ENCODE results near the gene IGFL4. TPM values are rescaled to one million over a fixed set of nuclear protein-coding genes. Genes with fewer than 3 reads are reported as not detected.

The IGFL4 gene
- total RNA-seq (2021; fragmentation: NEBNext Ultra II Directional; extraction: Animal tissue kit (Norgen Biotek cat#: 25700)) (0.11 TPM in 1 of 2 replicates, not detected in the other), polyA plus RNA-seq (2011; rRNA removed) (0.05 TPM in 2 replicates), polyA minus RNA-seq (2011; rRNA and poly(A)+ RNA removed) (0.13 TPM in 1 of 2 replicates, not detected in the other)
- 0.34 TPM for polyA plus RNA-seq (2011; cell fraction: cytosol; rRNA removed)
- polyA plus RNA-seq (2011; cell fraction: nucleus; rRNA removed): 0.54 TPM
- 0.28 to 0.57 TPM (median 0.37 TPM) in 4 replicates for polyA plus RNA-seq (2012, experiment 1 of 2)
- polyA plus RNA-seq (2012, experiment 2 of 2): not detected
- 0.24 TPM for polyA plus RNA-seq (2013, experiment 1 of 2)
- polyA plus RNA-seq (2013, experiment 2 of 2): 0.17 TPM
- polyA minus RNA-seq (2011; cell fraction: cytosol; rRNA and poly(A)+ RNA removed): not detected
- polyA minus RNA-seq (2011; cell fraction: nucleus; rRNA and poly(A)+ RNA removed): 1.00 TPM
- long read RNA-seq, experiment 1: 0 reads
- long read RNA-seq, experiment 2: 0 reads

- Histone ChIP-seq H3K23ac (ENCODE audit: insufficient read length) (no peak within 1 kb of the TSS), H3K27me3 (replicated peaks in 1 of 4; ENCODE audit: control insufficient read depth in 3 of 4, extremely low read depth in 1 of 4, insufficient read depth in 3 of 4, low read length in 3 of 4) (peaks cover 0 to 2% (median 2%) of the 10 kb centered on the region in 4 experiments; a peak in 5 of 7 replicates), H2AFZ (ENCODE audit: low read length) (no peak within 1 kb of the TSS), H2BK5ac (ENCODE audit: low read depth, low read length) (no peak within 1 kb of the TSS), H3K4me1 (replicated peaks in 1 of 4; ENCODE audit: control insufficient read depth in 3 of 4, insufficient read depth in 4 of 4, low read length in 3 of 4) (no peaks in the 10 kb centered on the region), H2BK15ac (ENCODE audit: low read length) (no peak within 1 kb of the TSS), H3K18ac (ENCODE audit: extremely low read depth, low read length) (no peak within 1 kb of the TSS), H3K56ac (replicated peaks; ENCODE audit: insufficient read length, low read depth, low read length) (no peak within 1 kb of the TSS), H2BK120ac (replicated peaks; ENCODE audit: low read depth, low read length) (no peak within 1 kb of the TSS), H2BK12ac (ENCODE audit: low read depth, low read length) (no peak within 1 kb of the TSS), H3K14ac (ENCODE audit: insufficient read length) (no peak within 1 kb of the TSS), H4K91ac (replicated peaks; ENCODE audit: insufficient read length, low read length) (no peak within 1 kb of the TSS), H4K5ac (ENCODE audit: insufficient read length, low read depth, low read length) (no peak within 1 kb of the TSS), H3K4me2 (ENCODE audit: insufficient read depth in 1 of 2, low read depth in 2 of 2, low read length in 2 of 2) (no peak within 1 kb of the TSS), H4K20me1 (replicated peaks in 1 of 2; ENCODE audit: control insufficient read depth in 1 of 2, insufficient read depth in 2 of 2, low read length in 2 of 2) (no peaks in the 10 kb centered on the region), H3K79me1 (ENCODE audit: low read depth, low read length) (no peaks in the 10 kb centered on the region; the same call in 1 of the 2 replicates), H3K36me3 (ENCODE audit: control insufficient read depth in 2 of 4, insufficient read depth in 4 of 4, low read length in 3 of 4) (no peaks in the 10 kb centered on the region), H3K4ac (replicated peaks; ENCODE audit: insufficient read length, low read depth, low read length) (no peak within 1 kb of the TSS), H3K27ac (ENCODE audit: low read depth, low read length) (no peak within 1 kb of the TSS), H3K79me2 (ENCODE audit: control insufficient read depth in 1 of 2, insufficient read depth in 2 of 2, low read length in 2 of 2) (no peaks in the 10 kb centered on the region), H3K23me2 (ENCODE audit: low read depth, low read length) (no peaks in the 10 kb centered on the region), H2BK20ac (ENCODE audit: low read length) (no peak within 1 kb of the TSS), H3K4me3 (ENCODE audit: extremely low read depth in 1 of 4, insufficient read depth in 2 of 4, low read depth in 3 of 4, low read length in 4 of 4) (no peak within 1 kb of the TSS), H3K9ac (replicated peaks in 1 of 4; ENCODE audit: extremely low read depth in 1 of 4, low read depth in 3 of 4, low read length in 3 of 4) (no peak within 1 kb of the TSS), H4K8ac (ENCODE audit: extremely low read depth, insufficient read depth, low read length) (no peak within 1 kb of the TSS; the same call in 1 of the 2 replicates), H3K9me3 (ENCODE audit: insufficient read depth in 2 of 2, low read depth in 1 of 2, low read length in 1 of 2) (peaks cover 10 to 25% of the 10 kb centered on the region in 2 experiments; a peak in 3 of 4 replicates), H2AK5ac (ENCODE audit: low read depth, low read length) (no peak within 1 kb of the TSS)
- WGBS, 2 experiments (ENCODE audit: extremely low coverage in 1 of 2, insufficient coverage in 1 of 2, insufficient read length in 1 of 2, insufficient replicate concordance in 2 of 2, low coverage in 1 of 2, low lambda C conversion rate in 2 of 2, missing lambda C conversion rate in 1 of 2): 83% methylated on average over 7 of the region's 7 CpGs; no CpG with 5 or more reads in 1 of the 2 experiments
- DNase-seq (ENCODE audit: low read depth in 1 of 2, low spot score in 2 of 2): no peak
- TF ChIP-seq E2F6 (IDR thresholded peaks at IDR 0.05) (no peak), SP2 (IDR thresholded peaks at IDR 0.05; ENCODE audit: low read length) (no peak)
- ChIA-PET CTCF (ENCODE audit: partially characterized antibody) (interaction anchor here (1.0 to 4.6 kb wide), 7 partner anchors 9 to 148 kb away, joined by 3 to 34 read pairs (median 6); no protein-coding TSS in a partner anchor), POLR2A (ENCODE audit: partially characterized antibody) (interaction anchor here (0.5 to 1.3 kb wide), 2 partner anchors 9 to 12 kb away, joined by 3 read pairs; no protein-coding TSS in a partner anchor)
- FAIRE-seq: no peak
These were observed at the start of gene IGFL4 for GRCh38 chr19:46040952-46041500. Gene IGFL4 (minus strand): TSS chr19:46041002. CDS start chr19:46040962, 40 bp downstream.
